CD1c-positive myeloid dendritic cell (primary cell): ENCODE measurements around the gene C20orf144.
A peak's percentile ranks its signal among the peaks of the same experiment; 100 is the strongest.

ENCODE experiments used
- DNase-seq: peaks from one replicate; pipeline ENCODE4 v3.0.0-alpha.2; 2016; ENCODE audit errors: extremely low spot score

C20orf144 gene

DNA sequence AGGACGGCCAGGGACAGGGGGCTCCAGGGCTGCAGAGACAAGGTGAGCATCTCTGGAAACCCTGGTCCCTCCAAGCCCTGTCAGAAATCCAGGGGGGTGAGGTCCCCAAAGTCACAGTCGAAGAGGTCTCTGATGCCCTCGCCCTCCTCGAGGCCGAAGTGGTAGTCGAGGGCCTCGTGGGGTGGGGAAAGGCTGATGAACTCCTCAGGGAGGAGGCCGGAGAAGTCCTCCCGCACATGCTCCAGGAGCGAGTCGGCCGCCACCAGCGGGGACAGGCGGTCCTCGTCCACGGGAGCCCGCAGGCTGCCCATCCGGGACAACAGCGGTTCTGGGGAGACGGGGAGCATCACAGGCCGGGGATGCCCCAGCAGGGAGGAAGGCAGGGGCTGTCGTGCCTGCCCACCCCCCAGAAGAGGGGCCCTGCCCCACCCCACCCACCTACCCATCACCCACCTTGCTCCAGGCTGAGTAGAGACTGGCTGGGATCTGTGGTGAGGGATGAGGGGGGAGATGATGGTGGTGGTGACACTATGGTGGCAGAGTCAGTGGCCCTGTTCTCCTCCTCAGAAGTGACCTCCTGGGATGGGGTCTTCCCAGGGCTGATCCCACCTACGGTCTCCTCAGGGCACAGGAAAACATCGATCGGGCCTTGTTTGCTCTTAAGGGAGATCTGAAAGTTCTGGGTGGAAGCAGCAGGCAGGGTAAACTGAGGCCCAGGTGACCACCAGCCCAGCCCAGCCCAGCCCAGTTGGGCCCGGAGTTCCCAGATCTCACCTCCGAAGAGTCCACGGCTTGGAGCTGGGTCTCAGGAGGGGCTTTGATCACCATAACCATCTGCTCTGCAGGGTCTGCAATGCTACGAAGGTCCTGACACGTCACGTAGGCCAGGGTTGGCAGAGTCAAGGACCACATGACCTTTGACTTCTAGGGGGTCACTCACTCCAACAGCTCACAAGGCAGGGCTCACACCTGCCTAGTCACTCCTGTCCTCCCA, 14.8 kb downstream of the C20orf144 start:
- no peak for DNase-seq

DNA sequence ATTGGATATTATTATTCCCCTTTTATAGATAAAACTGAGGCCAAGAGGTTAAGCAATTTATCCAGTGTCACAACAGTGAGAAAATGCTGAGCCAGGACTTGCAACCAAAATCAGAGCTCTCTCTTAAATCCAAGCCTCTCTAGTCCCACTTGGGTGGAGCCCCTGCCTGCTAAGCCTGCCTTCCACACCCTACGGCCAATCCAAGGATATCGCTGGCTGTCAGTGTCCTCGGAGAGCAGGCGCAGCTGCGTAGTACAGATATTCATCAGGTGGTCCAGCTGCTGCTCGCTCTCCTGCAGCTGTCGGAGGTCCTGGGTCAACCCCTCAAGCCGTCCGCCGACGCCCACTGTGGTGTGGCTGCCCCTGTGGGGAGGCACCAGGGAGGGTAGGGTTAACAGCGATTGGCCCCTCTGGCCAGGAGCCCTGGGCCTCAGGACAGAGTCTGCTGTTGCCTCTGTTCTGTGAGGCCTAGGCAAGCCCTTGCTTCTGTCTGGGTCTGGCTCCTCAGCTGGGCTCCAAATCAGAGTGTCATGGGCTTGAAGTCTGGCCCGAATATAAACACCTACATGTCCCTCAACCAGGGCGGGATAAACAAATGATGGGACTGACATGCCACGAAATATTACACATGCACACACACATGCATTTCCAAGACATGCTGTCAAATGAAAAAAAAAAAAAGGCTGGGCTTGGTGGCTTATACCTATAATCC, 16.0 kb downstream of the C20orf144 start:
- no peak for DNase-seq

DNA sequence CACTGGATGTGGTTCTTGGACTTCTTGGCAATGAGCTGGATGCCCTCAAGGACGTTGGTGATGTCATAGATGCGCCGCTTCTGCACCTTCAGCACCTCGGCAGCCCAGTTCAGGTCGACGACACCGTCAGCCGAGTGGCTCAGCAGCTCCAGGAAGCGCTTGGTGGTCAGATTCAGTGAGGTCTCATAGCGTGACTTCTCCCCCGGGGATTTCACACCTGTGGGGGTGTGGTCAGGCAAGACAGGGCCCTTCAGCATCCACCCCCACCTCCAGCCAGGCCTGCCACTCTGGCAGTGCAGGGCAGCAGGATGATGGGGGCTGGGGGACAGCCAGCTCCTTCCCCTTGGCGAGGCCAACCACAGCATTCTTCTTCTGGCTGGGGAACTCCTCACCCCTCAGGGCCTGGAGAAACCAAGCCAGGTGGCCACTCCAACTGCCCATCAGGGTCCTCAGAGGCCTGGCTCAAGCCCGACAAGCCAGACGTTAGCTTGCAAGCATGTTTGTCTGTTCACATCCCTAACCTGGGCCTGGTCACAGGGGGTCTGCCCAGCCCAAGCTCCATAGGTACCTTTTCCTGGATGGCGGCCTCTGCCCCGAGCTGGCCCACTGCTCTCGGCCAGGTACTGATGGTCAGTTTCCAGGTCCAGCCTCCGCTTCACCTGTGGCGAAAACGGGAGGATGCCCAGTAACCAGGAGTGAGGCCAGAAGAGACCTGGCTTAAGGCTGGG, 17.8 kb downstream of the C20orf144 start:
- DNase-seq: no peak

DNA sequence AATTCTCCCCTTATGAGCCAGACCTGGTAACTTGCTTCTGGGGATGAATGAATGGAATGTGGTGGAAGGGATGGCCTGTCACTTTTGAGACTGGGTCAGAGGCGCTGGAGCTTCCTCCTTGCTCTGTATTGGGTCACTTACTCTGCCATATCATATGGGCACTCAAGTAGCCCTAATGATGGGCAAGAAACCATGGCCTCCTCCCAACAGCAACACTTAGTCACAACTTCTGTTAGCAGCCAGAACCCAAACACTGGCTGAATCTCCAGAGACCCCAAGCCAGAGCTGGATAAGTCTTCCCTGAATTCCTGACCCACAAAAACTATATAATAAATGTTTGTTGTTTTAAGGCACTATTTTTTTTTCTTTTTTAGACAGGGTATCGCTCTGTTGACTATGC, 18.6 kb downstream of the C20orf144 start:
- no peak for DNase-seq

DNA sequence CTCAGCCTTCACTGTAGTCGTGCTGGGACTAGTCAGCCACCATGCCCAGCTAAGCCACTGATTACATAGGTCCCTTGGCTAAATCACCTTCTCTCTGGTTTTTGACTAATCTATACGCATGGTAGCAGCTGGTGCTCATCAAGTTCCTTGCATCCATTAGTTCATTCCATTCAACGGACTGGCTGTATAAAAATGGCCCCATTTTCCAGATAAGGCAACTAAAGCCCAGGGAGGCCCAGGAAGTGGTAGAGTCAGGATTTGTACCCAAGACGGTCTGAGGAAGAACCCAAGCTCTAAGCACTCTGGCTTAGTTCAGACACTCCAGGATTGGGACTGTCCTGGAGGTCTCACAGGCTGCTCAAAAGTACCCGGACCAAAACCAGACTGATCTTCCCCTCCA, 19.2 kb downstream of the C20orf144 start:
- DNase-seq: no peak

DNA sequence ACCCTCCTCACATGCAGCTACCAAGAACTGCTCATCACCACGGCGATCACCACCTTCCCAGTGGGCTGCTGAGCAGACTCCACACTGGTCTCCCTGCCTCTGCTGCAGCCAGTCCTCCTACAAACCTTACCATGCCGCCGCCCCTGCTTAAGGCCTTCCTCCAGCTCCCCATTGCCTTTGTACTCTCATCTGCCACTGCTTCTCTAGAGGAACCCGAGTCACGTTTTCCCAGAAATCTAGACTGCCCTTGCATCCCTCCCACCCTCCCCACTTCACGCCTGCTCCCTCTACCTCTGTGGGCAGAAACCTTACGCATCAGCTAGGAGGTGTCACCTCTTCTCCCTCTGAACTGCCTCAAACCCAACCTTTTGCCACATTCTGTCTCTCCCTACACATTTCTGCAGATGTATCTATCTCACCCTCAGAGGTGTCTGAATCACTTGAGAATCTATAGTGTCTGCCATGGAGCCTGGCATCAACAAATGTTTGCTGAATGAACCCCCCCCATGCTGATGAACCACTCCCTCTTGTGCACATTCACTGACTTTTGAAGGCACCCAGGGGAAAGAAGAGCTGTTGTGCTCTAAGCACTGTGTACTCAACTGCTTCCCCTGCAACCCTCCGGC, 19.7 kb downstream of the C20orf144 start:
- DNase-seq: no peak

DNA sequence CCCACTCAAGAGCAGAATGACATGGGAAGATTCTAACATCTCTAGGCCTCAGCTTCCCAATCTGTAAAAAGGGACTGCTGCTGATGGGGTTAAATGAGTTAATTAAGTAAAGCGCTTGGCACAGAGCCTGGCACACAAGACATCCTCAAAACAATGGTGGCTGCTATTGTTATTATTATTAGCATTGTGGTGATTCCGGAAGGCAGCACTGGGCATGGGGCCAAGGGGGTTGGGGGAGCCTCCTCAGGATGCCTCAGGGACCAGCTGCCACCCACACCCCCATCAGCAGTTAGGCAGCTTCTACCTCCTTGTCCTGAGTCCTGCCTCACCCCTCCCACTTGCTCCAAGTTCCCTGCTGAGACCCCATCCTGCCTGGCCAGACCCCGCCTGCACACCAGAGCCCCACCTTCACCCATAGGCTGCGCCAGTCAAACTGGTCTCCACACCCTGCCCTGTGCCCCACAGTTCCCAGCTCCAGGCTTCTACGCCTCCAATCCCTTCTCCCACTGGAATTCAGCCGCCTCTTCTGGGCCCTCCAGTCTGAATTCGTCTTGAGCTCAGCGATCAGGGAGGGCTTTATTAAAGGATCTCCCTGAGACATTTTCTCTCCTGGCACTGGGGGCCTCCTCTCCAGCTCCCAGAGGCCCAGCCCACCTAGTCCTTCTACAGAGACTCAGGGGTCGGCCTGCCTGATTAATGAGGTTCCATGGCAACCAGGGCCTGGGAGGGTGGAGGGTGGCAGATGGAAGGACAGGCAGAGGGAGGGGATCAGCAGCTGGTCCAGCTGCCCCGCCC, 22.6 kb downstream of the C20orf144 start:
- no peak for DNase-seq

DNA sequence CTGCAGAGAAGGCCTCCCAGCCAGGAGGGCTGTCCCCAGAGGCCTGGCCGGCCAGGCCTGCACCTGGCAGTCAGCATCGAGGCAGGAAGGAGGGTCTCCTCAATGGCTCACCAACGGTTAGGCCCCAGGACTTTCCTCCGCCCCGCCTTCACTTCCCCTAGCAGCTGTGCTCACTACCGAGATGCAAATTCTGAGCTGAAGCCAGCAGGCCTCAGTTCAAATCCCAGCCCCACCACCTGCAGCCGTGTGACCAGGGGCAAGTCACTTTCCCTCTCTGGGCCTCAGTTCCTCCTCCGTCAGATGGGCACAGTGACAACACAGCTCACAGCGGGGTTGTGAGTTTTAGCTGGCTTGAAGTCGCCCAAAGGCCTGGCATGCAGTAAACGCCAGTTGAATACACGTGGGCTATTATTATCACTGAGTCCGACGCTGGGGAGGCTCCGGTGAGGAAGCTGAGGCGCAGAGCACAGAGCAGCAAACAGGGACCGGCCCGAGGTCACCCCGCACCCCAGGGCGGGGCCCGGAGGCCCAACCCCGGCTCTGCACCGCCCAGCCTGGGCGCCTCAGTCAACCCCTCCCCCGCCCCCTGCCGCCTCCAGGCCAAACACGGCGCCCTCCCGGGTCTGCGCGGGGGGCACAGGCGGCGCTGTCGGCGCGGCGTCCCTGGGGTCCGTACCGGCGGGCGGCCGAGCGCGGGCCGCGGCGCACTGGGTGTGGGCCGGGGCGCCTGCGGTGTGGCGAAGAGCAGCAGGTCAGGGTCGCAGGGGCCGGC, 23.4 kb downstream of the C20orf144 start:
- peak; percentile 50 for DNase-seq

DNA sequence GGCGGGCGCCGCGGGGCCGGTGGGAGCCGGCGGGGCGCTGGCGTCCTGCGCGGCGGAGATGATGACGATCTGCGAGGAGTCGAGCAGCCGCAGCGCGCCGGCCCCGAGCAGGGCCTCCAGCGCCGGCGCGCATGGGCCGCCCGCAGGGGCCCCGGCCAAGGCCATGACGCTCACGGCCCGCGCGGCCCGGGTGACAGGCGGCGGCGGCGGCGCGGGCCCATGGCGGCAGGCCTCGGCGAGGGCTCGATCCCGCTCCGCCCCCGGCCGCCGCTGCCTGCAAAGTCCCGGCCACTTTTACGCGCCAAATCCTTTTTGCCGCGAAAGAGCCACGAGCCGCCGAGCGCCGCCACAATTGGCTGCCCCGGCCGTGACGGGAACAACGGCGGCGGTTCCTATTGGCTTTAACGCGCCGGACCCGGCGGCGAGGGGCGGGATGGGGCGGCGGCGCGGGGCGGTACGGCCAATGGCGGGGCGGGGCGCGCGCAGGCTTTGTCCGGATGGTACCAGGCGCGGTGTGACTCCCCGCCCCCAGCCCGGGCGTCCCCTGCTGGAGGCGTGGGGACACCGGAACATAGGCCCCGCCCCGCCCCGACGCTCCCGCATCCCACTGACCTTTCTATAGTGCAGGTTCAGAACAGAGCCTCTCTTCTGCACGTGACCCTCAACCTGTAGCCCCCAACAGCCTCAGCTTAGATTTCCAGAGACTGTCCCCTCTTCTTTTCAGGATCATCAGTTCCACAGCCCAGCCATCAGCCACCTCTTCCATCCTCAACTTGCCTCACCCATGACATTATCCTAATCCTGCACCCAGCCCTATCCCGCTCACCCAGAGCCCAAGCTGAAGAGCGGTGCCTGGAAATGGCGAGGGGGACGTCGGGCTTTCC, 24.2 kb downstream of the C20orf144 start, which contains the start of gene E2F1:
TSS of gene E2F1 (minus strand) at position 286 of the 884 bp plus-strand sequence. CDS start at position 165, 121 bp downstream.
- DNase-seq: peak; percentile 97

DNA sequence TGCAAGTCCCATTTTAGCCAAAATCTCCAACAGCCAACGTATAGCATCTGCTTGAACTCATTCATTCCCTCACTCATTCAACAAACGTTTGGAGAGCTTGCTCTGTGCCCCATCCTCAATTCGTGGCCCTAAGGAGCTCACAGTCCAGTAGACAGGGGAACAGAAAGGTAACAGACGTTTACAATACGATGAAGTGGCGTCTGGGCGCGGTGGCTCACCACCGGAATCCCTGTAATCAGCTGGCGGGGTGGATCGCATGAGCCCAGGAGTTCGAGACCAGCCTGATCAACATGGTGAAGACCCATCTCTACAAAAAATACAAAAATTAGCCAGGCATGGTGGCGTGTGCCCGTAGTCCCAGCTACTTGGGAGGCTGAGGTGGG, 24.8 kb downstream of the C20orf144 start:
- DNase-seq: no peak

DNA sequence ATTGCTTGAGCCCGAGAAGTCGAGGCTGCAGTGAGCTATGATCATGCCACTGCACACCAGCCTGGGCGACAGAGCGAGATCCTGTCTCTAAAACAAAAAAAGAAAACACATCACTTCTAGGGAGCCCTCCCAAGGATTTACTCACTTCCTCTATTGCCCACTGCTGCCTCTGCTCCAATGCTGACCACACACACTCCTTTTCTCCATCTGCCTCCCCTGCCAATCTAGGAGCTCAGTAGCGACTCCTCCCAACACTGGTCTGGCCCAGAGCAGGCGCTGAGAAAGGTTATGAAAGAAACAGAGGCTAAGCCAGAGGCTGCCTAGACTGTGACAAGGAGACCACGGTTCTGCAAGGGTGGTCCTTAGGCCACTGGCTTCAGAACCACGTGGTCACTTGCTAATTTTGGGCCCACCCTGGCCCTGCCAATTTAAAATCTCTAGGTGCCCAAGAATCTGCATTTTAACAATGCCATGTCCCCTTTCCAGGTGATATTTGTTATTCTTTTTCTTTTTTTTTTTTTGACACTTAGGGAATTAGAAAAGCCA, 25.3 kb downstream of the C20orf144 start:
- DNase-seq: peak; percentile 58

DNA sequence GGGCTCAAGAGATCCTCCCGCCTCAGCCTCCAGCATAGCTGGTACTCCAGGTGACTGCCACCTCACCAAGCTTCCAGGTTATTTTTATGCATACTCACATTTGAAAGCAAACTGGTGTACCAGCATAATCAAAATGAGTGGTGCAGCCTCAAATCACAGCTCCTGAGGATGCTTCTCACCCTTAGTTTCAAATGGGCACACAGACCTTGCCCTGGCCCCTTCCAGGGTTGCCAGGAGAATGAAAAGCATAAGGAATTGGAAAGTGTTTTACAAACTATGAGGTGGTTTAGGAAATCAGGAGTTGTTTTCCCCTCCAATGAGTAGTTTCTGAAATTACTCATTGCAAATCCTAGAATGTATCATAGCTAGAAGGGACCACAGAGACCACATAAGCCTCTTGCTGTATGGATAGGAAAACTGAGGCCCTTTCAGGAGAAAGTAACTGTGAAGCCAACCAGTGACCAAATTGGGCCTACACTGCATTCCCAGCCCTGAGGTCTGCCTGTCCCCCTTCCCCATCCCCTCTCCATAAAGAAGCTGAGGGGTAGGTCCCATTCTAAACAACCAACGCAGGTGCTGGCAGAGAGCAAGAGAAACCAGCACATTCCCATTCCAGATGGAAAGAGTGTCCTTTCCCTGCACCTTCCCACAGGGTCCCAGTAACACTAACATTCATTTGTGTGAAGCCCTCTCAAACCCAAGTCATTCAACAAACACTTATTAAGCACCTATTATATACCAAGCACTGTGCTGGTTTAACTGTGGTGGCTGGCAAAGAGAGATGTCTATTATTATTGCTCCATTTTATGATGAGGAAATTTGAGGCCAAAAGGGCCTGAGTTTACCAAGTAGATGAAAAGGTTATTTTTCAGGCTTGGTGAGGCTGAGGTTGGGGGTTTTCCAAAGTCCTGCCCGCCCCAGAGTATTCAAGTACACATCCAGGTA, 26.1 kb downstream of the C20orf144 start:
- DNase-seq: no peak

DNA sequence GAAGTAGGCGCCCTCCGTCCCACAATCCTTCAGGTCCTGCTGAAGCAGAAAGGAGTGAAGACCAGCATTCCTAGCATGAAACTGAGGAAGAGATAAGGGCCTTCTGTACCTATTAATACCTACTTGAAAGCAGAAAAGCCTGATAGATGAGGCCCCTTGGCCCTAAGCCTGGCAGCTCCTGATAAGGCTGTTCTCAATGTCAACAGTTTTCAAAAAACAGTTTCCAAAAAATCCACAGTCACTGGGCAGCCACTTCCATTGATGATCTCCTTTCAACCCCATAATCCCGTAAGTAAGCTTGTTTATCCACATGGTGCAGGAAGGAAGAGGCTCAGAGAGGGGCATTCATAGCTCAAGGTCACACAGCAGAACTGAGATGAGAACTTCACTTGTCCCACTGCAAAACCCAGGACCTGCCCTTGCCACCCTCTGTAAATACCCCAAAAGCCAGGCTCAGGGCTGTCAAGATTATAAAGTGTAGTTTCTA, 26.9 kb downstream of the C20orf144 start:
- no peak for DNase-seq

DNA sequence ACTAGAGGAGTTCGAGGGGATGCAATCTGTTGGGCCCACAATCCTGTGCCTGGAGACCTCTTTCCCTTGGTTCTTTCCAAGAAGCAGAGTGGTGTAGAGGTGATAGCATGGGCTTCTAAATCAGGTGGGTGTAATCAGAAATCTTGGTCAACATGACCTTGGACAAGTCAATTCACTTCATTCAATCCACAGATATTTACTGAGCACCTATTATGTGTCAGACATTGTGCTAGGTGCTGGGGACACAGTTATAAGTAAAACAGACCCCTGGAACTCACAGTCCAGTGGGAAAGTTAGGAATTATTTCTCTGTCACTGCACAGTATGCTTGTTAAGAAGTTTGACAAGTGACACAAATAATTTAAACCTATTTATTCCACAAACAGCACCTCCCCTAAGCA, 27.4 kb downstream of the C20orf144 start:
- no peak for DNase-seq

DNA sequence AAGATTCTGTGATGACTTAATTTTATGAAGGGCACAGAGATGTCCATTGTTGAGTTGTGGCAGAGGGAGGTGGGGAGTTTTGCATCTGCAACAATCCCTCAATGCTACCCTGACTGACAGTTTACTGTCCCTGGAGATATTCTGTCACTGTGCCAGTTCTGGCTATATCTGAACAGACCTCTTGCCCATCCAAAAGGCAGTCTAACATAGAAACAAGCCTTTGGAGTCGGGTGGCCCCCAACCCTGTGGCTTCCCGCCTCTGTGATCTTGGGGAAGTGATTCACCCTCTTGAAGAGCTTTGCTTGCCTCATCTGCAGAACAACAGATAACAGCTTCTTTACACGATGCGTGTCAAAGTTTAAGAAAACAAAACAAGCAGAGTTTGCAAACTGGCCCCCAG, 27.8 kb downstream of the C20orf144 start:
- DNase-seq: peak; percentile 52

DNA sequence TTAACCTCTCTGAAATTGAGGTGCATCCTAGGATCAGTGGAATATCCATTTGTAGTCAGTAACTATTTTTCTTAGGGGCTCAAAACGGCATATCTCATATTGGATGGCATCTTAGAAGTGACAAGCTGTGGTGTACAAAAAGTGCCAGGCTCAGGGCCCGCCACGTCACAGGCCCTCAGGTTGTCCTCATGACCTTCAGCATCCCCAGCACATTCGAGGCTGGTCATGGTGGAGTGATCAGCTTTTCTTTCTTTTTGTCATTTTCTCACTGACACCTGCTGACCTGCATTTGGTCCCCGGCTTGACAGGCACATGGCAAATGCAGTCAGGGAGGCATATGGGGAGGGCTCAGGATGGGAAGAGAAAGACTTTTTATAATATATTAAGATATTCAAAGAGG, 31.2 kb downstream of the C20orf144 start:
- DNase-seq: no peak
